ENCODE results near the gene SH3GL3. TPM values are rescaled to one million over a fixed set of nuclear protein-coding genes. Genes with fewer than 3 reads are reported as not detected.

The SH3GL3 gene
- total RNA-seq, 1 donor = 0.72 TPM

DNA sequence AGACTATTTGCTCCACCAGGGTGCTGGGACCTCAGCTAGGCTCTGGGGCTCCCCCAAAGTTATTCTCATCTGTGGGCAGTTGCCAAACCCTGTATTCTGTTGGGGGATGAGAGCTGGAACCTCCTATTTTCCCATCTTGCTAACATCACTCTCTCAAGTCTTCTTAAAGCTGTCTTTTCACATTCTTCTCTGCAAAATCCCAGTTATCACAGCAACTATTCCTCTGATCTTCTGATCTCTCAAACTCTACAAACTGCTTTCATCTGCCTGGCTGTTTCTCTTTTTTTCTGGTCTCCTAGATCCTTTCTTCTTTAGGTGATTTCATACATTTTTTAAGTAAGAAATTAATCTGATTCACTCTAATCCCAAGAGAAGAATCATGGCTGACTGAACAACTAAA is 196.1 kb downstream of the SH3GL3 start:
- H3K36me3 ChIP-seq (ENCODE audit: insufficient read depth, low read length) = no peaks in the 10 kb centered on the region
- no peak overlapping the region for H3K4me3 ChIP-seq (ENCODE audit: insufficient read depth, low read length)
- no peak overlapping the region for H3K4me2 ChIP-seq (ENCODE audit: insufficient read depth, low read length)
- H3K27ac ChIP-seq (ENCODE audit: low read depth, low read length) = no peak overlapping the region
- no peaks in the 10 kb centered on the region for H3K9me3 ChIP-seq (ENCODE audit: low read depth, low read length)
- H3K27me3 ChIP-seq (ENCODE audit: insufficient read depth, low read length) = no peaks in the 10 kb centered on the region
- H3K4me1 ChIP-seq (ENCODE audit: insufficient read depth, low read length) = no peaks in the 10 kb centered on the region
- no peak overlapping the region for H2AFZ ChIP-seq (ENCODE audit: low read length)
- DNase-seq (ENCODE audit: insufficient read length, low spot score, missing footprints) = no peak
- TF ChIP-seq, protein P1, sequence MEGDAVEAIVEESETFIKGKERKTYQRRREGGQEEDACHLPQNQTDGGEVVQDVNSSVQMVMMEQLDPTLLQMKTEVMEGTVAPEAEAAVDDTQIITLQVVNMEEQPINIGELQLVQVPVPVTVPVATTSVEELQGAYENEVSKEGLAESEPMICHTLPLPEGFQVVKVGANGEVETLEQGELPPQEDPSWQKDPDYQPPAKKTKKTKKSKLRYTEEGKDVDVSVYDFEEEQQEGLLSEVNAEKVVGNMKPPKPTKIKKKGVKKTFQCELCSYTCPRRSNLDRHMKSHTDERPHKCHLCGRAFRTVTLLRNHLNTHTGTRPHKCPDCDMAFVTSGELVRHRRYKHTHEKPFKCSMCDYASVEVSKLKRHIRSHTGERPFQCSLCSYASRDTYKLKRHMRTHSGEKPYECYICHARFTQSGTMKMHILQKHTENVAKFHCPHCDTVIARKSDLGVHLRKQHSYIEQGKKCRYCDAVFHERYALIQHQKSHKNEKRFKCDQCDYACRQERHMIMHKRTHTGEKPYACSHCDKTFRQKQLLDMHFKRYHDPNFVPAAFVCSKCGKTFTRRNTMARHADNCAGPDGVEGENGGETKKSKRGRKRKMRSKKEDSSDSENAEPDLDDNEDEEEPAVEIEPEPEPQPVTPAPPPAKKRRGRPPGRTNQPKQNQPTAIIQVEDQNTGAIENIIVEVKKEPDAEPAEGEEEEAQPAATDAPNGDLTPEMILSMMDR (IDR thresholded peaks at IDR 0.05; ENCODE audit: extremely low read depth, low read depth, low read length) = no peak
- H4K20me1 ChIP-seq (ENCODE audit: insufficient read depth, low read length) = no peaks in the 10 kb centered on the region
- no peaks in the 10 kb centered on the region for H3K79me2 ChIP-seq (ENCODE audit: insufficient read depth, low read length)

- no peaks in the 10 kb centered on the region for H3K4me1 ChIP-seq (ENCODE audit: insufficient read depth, low read length)
- H3K9me3 ChIP-seq (ENCODE audit: low read depth, low read length) = no peaks in the 10 kb centered on the region
- H3K4me2 ChIP-seq (ENCODE audit: insufficient read depth, low read length) = no peak overlapping the region
- no peaks in the 10 kb centered on the region for H3K79me2 ChIP-seq (ENCODE audit: insufficient read depth, low read length)
- H3K36me3 ChIP-seq (ENCODE audit: insufficient read depth, low read length) = no peaks in the 10 kb centered on the region
- no peaks in the 10 kb centered on the region for H3K27me3 ChIP-seq (ENCODE audit: insufficient read depth, low read length)
- H2AFZ ChIP-seq (ENCODE audit: low read length) = no peak overlapping the region
- TF ChIP-seq, protein P1 (IDR thresholded peaks at IDR 0.05; ENCODE audit: extremely low read depth, low read depth, low read length) = no peak
- H3K27ac ChIP-seq (ENCODE audit: low read depth, low read length) = no peak overlapping the region
- H4K20me1 ChIP-seq (ENCODE audit: insufficient read depth, low read length) = no peaks in the 10 kb centered on the region
- H3K4me3 ChIP-seq (ENCODE audit: insufficient read depth, low read length) = no peak overlapping the region
- DNase-seq (ENCODE audit: insufficient read length, low spot score, missing footprints) = no peak
Observed at GRCh38 chr15:83644439-83644838, 197.3 kb downstream of the SH3GL3 start.

GRCh38 chr15:83650831-83651230 is 203.7 kb downstream of the SH3GL3 start:
- H3K36me3 ChIP-seq (ENCODE audit: insufficient read depth, low read length) = no peaks in the 10 kb centered on the region
- H3K9me3 ChIP-seq (ENCODE audit: low read depth, low read length) = no peaks in the 10 kb centered on the region
- H3K4me2 ChIP-seq (ENCODE audit: insufficient read depth, low read length) = no peak overlapping the region
- DNase-seq (ENCODE audit: insufficient read length, low spot score, missing footprints) = no peak
- H3K4me3 ChIP-seq (ENCODE audit: insufficient read depth, low read length) = no peak overlapping the region
- H4K20me1 ChIP-seq (ENCODE audit: insufficient read depth, low read length) = no peaks in the 10 kb centered on the region
- H3K79me2 ChIP-seq (ENCODE audit: insufficient read depth, low read length) = no peaks in the 10 kb centered on the region
- TF ChIP-seq, protein P1 (IDR thresholded peaks at IDR 0.05; ENCODE audit: extremely low read depth, low read depth, low read length) = no peak
- peaks cover 22% of the 10 kb centered on the region for H3K27me3 ChIP-seq (ENCODE audit: insufficient read depth, low read length)
- H3K4me1 ChIP-seq (ENCODE audit: insufficient read depth, low read length) = no peaks in the 10 kb centered on the region
- no peak overlapping the region for H3K27ac ChIP-seq (ENCODE audit: low read depth, low read length)
- no peak overlapping the region for H2AFZ ChIP-seq (ENCODE audit: low read length)

DNA sequence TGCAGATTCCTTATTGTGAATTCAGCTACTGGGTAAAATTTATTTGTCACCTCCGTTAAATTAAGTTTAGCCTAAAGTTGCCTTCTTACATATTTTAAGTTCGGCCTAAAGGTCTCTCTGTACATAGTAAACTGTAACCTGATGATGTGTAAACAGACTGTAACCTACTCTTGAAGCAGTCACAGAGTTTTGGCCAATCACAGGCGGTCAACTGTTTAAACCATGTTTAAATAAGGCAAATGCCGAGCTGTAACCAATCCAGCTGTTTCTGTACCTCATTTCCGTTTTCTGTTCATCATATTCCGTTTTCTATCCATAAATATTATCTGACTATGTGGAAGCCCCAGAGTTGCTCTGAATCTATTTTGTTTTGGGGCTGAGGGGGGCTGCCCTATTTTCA is 204.4 kb downstream of the SH3GL3 start:
- H3K27me3 ChIP-seq (ENCODE audit: insufficient read depth, low read length) = peaks cover 23% of the 10 kb centered on the region
- no peak overlapping the region for H2AFZ ChIP-seq (ENCODE audit: low read length)
- H4K20me1 ChIP-seq (ENCODE audit: insufficient read depth, low read length) = no peaks in the 10 kb centered on the region
- no peaks in the 10 kb centered on the region for H3K4me1 ChIP-seq (ENCODE audit: insufficient read depth, low read length)
- no peak overlapping the region for H3K4me3 ChIP-seq (ENCODE audit: insufficient read depth, low read length)
- no peak for DNase-seq (ENCODE audit: insufficient read length, low spot score, missing footprints)
- no peak overlapping the region for H3K4me2 ChIP-seq (ENCODE audit: insufficient read depth, low read length)
- H3K9me3 ChIP-seq (ENCODE audit: low read depth, low read length) = no peaks in the 10 kb centered on the region
- H3K79me2 ChIP-seq (ENCODE audit: insufficient read depth, low read length) = no peaks in the 10 kb centered on the region
- TF ChIP-seq, protein P1 (IDR thresholded peaks at IDR 0.05; ENCODE audit: extremely low read depth, low read depth, low read length) = no peak
- H3K27ac ChIP-seq (ENCODE audit: low read depth, low read length) = no peak overlapping the region
- H3K36me3 ChIP-seq (ENCODE audit: insufficient read depth, low read length) = no peaks in the 10 kb centered on the region
